ENCODE measurements around the gene EIPR1.

EIPR1 gene

GRCh38 chr2:3426615-3427014, 49.0 kb upstream of the EIPR1 start:
- no peak for TF ChIP-seq TSHZ2 (CRISPR knock-in tag; IDR thresholded peaks at IDR 0.05)
- no peak for ATAC-seq

GRCh38 chr2:3424171-3424795, 46.7 kb upstream of the EIPR1 start:
- no peak; the same call in 2 of the 3 replicates for ATAC-seq
- TF ChIP-seq PPARA (CRISPR knock-in tag; IDR thresholded peaks at IDR 0.05; ENCODE audit: borderline replicate concordance) (no peak), ESRRG (CRISPR knock-in tag; IDR thresholded peaks at IDR 0.05) (no peak), SNAI2 (CRISPR knock-in tag; IDR thresholded peaks at IDR 0.05) (no peak), CREB5 (CRISPR knock-in tag; IDR thresholded peaks at IDR 0.05; ENCODE audit: low read depth) (no peak), GLIS3 (CRISPR knock-in tag; IDR thresholded peaks at IDR 0.05) (no peak), RARB (CRISPR knock-in tag; IDR thresholded peaks at IDR 0.05) (no peak), ZFP3 (CRISPR knock-in tag; IDR thresholded peaks at IDR 0.05) (no peak), ISL1 (CRISPR knock-in tag; IDR thresholded peaks at IDR 0.05) (no peak), ZNF70 (CRISPR knock-in tag; IDR thresholded peaks at IDR 0.05) (no peak), ARNTL (CRISPR knock-in tag; IDR thresholded peaks at IDR 0.05; ENCODE audit: borderline replicate concordance, low read depth) (no peak), ZC3H10 (CRISPR knock-in tag; IDR thresholded peaks at IDR 0.05) (no peak), POU6F1 (CRISPR knock-in tag; IDR thresholded peaks at IDR 0.05; ENCODE audit: borderline replicate concordance, low read depth) (no peak)

GRCh38 chr2:3423492-3424170, 46.0 kb upstream of the EIPR1 start:
- ATAC-seq, result peak; percentile 89
- TF ChIP-seq GLIS3 (CRISPR knock-in tag; IDR thresholded peaks at IDR 0.05) (no peak), POU6F1 (CRISPR knock-in tag; IDR thresholded peaks at IDR 0.05; ENCODE audit: borderline replicate concordance, low read depth) (no peak), CREB5 (CRISPR knock-in tag; IDR thresholded peaks at IDR 0.05; ENCODE audit: low read depth) (no peak)

GRCh38 chr2:3422161-3422779, 44.7 kb upstream of the EIPR1 start:
- no peak for ATAC-seq
- no peak for TF ChIP-seq POU6F1 (CRISPR knock-in tag; IDR thresholded peaks at IDR 0.05; ENCODE audit: borderline replicate concordance, low read depth)
- no peak for TF ChIP-seq ARNTL (CRISPR knock-in tag; IDR thresholded peaks at IDR 0.05; ENCODE audit: borderline replicate concordance, low read depth)
- TF ChIP-seq CSDC2 (CRISPR knock-in tag; IDR thresholded peaks at IDR 0.05), result no peak
- TF ChIP-seq PPARA (CRISPR knock-in tag; IDR thresholded peaks at IDR 0.05; ENCODE audit: borderline replicate concordance), result no peak
- TF ChIP-seq ZNF8 (CRISPR knock-in tag; IDR thresholded peaks at IDR 0.05), result no peak
- no peak for TF ChIP-seq ZC3H10 (CRISPR knock-in tag; IDR thresholded peaks at IDR 0.05)
- TF ChIP-seq ZFP30 (CRISPR knock-in tag; IDR thresholded peaks at IDR 0.05), result no peak
- no peak for TF ChIP-seq TSHZ2 (CRISPR knock-in tag; IDR thresholded peaks at IDR 0.05)
- TF ChIP-seq BACH2 (CRISPR knock-in tag; IDR thresholded peaks at IDR 0.05; ENCODE audit: borderline replicate concordance), result no peak
- no peak for TF ChIP-seq ZFP3 (CRISPR knock-in tag; IDR thresholded peaks at IDR 0.05)
- no peak for TF ChIP-seq SNAI2 (CRISPR knock-in tag; IDR thresholded peaks at IDR 0.05)
